Measurements from ENCODE around the gene PPP1R3E. TPM values are rescaled to one million over a fixed set of nuclear protein-coding genes. Genes with fewer than 3 reads are reported as not detected.
A peak's percentile ranks its signal among the peaks of the same experiment; 100 is the strongest.

Gene PPP1R3E
- total and polyA plus RNA-seq, 2 of the 13 experiments (the other 11 are each of a cell fraction or from before 2014, with no cell fraction given): 16.5 to 26.5 TPM

DNA sequence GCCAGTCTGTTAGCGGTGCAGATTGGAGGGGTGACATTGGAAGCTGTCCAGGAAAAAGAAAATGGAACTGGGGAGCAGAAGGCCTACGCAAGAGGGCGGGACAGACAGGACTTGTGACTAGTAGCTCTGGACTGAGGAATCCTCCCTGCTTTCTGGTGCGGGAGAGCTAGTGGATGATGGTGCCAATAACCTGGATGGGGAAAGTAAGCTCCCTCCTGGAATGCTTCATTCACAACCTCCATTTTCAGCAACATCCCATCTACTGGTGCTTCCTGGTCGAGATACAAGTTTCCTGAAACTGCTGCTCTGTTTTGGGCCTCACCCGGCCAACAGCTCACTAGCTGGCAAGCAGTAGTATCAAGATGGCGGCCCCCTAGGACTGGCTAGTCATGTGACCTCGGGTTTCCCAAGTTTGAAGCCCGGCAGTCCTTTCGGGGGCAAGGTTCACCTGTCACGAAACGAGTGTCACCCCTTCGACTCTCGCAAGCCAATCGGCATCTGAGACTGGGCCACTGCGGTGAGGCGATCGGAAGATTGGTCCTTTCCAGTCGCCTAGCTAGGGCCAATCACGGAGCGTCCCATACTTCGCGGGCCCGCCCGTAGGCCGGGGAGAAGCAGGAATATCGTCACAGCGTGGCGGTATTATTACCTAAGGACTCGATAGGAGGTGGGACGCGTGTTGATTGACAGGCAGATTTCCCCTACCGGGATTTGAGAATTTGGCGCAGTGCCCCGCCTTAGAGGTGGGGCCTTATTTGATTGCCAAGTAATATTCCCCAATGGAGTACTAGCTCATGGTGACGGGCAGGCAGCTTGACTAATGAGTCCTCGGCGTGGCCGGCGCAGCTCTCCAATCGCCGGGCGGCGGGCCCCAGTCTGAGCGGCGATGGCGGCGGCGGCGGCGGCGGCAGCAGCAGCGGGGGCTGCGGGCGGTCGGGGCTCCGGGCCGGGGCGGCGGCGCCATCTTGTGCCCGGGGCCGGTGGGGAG, 18.2 kb upstream of the PPP1R3E start, which contains the start of gene PABPN1 (continued):
- TF ChIP-seq PTBP1 (IDR thresholded peaks at IDR 0.05; ENCODE audit: low read depth, low read length, poor library complexity, severe bottlenecking) (no peak), ZNF124 (CRISPR knock-in tag; IDR thresholded peaks at IDR 0.05) (peak; percentile 91; the same call in 1 of the 2 replicates), GZF1 (CRISPR knock-in tag; IDR thresholded peaks at IDR 0.05) (no peak), ZNF230 (CRISPR knock-in tag; IDR thresholded peaks at IDR 0.05) (peak; percentile 99; the same call in 1 of the 2 replicates), CBX5 (CRISPR knock-in tag; IDR thresholded peaks at IDR 0.05; ENCODE audit: borderline replicate concordance) (peak; percentile 98), ZNF703 (CRISPR knock-in tag; IDR thresholded peaks at IDR 0.05; ENCODE audit: borderline replicate concordance) (no peak; the same call in 1 of the 2 replicates), YEATS2 (CRISPR knock-in tag; IDR thresholded peaks at IDR 0.05; ENCODE audit: borderline replicate concordance) (peak; percentile 98), ZSCAN22 (CRISPR knock-in tag; IDR thresholded peaks at IDR 0.05) (peak; percentile 66), FOSL1 (CRISPR knock-in tag; IDR thresholded peaks at IDR 0.05; ENCODE audit: borderline replicate concordance) (peak; percentile 25; the same call in 1 of the 2 replicates), ZNF557 (CRISPR knock-in tag; IDR thresholded peaks at IDR 0.05) (peak; percentile 51), ZNF224 (CRISPR knock-in tag; IDR thresholded peaks at IDR 0.05) (peak; percentile 62), ZNF782 (CRISPR knock-in tag; IDR thresholded peaks at IDR 0.05; ENCODE audit: borderline replicate concordance) (peak; percentile 62; the same call in 1 of the 2 replicates)
- TF ChIP-seq, protein P1, sequence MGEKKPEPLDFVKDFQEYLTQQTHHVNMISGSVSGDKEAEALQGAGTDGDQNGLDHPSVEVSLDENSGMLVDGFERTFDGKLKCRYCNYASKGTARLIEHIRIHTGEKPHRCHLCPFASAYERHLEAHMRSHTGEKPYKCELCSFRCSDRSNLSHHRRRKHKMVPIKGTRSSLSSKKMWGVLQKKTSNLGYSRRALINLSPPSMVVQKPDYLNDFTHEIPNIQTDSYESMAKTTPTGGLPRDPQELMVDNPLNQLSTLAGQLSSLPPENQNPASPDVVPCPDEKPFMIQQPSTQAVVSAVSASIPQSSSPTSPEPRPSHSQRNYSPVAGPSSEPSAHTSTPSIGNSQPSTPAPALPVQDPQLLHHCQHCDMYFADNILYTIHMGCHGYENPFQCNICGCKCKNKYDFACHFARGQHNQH (CRISPR knock-in tag; IDR thresholded peaks at IDR 0.05): peak; percentile 98
- TF ChIP-seq, protein P2, sequence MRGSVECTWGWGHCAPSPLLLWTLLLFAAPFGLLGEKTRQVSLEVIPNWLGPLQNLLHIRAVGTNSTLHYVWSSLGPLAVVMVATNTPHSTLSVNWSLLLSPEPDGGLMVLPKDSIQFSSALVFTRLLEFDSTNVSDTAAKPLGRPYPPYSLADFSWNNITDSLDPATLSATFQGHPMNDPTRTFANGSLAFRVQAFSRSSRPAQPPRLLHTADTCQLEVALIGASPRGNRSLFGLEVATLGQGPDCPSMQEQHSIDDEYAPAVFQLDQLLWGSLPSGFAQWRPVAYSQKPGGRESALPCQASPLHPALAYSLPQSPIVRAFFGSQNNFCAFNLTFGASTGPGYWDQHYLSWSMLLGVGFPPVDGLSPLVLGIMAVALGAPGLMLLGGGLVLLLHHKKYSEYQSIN (CRISPR knock-in tag; IDR thresholded peaks at IDR 0.05; ENCODE audit: borderline replicate concordance): no peak
- TF ChIP-seq, protein P3, sequence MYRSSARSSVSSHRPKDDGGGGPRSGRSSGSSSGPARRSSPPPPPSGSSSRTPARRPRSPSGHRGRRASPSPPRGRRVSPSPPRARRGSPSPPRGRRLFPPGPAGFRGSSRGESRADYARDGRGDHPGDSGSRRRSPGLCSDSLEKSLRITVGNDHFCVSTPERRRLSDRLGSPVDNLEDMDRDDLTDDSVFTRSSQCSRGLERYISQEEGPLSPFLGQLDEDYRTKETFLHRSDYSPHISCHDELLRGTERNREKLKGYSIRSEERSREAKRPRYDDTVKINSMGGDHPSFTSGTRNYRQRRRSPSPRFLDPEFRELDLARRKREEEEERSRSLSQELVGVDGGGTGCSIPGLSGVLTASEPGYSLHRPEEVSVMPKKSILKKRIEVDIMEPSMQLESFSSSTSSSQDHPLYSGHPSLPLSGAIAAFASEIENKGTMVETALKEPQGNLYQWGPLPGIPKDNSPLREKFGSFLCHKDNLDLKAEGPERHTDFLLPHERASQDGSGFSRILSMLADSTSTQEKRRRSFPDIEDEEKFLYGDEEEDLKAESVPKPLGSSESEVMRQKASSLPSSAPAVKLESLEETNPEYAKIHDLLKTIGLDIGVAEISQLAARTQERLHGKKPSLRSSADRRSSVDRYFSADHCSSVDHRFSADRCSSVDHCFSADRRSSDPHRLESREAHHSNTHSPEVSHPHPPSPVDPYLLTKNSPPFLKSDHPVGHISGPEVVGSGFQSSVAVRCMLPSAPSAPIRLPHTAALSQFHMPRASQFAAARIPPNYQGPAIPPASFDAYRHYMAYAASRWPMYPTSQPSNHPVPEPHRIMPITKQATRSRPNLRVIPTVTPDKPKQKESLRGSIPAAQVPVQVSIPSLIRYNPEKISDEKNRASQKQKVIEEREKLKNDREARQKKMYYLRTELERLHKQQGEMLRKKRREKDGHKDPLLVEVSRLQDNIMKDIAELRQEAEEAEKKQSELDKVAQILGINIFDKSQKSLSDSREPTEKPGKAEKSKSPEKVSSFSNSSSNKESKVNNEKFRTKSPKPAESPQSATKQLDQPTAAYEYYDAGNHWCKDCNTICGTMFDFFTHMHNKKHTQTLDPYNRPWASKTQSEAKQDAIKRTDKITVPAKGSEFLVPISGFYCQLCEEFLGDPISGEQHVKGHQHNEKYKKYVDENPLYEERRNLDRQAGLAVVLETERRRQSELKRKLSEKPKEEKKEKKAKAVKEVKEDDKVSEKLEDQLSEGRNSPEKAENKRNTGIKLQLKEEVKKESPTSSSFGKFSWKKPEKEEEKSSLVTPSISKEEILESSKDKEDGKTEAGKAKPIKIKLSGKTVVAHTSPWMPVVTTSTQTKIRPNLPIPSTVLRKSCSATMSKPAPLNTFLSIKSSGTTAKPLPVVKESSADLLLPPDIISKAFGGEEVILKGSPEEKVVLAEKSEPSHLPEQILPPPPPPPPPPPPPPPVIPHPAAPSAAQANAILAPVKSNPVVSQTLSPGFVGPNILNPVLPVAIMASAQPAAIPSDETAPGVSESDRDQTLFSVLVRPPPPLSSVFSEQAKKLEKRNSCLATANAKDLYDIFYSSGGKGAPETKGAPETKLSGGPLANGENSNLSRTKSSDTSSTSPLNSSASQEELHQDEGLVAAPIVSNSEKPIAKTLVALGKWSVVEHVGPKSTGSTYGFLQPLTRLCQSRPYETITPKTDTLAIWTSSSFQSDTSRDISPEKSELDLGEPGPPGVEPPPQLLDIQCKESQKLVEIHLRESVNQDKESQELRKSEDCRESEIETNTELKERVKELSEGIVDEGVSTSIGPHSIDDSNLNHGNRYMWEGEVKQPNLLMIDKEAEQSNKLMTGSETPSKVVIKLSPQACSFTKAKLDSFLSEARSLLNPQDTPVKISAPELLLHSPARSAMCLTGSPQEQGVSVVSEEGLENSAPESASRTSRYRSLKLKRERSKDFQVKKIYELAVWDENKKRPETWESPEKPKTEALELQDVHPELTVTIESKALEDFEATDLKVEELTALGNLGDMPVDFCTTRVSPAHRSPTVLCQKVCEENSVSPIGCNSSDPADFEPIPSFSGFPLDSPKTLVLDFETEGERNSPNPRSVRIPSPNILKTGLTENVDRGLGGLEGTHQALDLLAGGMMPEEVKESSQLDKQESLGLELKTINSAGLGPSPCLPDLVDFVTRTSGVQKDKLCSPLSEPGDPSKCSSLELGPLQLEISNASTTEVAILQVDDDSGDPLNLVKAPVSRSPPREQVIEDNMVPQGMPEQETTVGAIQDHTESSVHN (CRISPR knock-in tag; IDR thresholded peaks at IDR 0.05): peak; percentile 23; the same call in 1 of the 2 replicates
